Measurements from ENCODE around the gene S100PBP.

DNA sequence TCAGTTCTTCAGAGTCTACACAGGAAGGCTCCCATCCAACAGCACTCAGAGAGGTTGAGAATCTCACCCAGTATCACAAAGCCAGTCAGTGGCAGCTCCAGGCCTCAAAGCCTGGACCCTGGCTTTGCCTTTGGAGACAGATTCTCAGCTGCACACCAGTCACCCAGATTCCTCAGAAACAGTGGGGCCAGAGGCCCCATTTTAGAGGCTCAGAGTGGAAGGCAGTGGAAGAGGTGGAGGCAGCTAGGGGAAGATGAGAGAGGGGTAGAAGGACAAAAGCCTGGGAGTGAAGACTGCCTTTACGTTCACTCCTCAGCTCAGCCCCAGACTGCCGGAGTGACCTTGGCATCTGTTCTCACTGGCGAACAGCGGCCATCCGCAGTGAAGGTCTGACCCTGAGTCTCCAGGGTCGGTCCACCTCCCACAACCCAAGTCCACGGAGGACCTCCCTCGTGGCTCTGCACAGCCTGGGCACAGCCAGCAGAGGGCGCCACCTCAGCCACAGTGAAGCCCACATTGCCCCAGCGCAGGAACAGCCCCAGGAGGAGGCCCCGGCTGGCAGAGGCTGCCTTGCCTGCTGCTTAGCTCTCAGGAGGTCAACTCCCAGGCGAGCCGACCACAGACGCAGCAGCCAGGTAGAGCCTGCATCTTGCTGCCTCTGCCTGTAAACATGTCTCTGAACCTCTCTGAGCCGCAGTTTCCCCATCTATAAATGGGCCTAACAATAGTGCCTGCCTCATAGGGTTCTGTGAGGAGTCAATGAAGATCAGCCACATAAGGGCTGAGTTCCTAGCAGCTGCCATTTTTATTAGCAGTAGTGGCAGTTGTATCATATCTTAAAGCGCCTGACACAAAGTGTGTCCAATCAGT is 59.1 kb downstream of the S100PBP start:
- TF ChIP-seq, protein P1, sequence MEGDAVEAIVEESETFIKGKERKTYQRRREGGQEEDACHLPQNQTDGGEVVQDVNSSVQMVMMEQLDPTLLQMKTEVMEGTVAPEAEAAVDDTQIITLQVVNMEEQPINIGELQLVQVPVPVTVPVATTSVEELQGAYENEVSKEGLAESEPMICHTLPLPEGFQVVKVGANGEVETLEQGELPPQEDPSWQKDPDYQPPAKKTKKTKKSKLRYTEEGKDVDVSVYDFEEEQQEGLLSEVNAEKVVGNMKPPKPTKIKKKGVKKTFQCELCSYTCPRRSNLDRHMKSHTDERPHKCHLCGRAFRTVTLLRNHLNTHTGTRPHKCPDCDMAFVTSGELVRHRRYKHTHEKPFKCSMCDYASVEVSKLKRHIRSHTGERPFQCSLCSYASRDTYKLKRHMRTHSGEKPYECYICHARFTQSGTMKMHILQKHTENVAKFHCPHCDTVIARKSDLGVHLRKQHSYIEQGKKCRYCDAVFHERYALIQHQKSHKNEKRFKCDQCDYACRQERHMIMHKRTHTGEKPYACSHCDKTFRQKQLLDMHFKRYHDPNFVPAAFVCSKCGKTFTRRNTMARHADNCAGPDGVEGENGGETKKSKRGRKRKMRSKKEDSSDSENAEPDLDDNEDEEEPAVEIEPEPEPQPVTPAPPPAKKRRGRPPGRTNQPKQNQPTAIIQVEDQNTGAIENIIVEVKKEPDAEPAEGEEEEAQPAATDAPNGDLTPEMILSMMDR (IDR thresholded peaks at IDR 0.05), result peak in 5 of 7 experiments; percentile 72 to 88 (median 78)
- TF ChIP-seq EP300 (IDR thresholded peaks at IDR 0.05), result no peak

Measured in stomach (tissue), 4 donors.